Ascending aorta (tissue), 2 donors: ENCODE measurements around the gene SERPINA10. TPM values are rescaled to one million over a fixed set of nuclear protein-coding genes. Genes with fewer than 3 reads are reported as not detected.

Experiments
- DNase-seq, 2 donors: peaks; one replicate each; pipeline ENCODE4 v3.0.0-alpha.2; 2019; ENCODE audit warnings: low spot score in 2 of 2
- H3K27ac ChIP-seq, 2 donors: fragments of 200-600 bp; sonication (generic); one replicate each; pipeline ENCODE4 v1.5.1; 2016 to 2017; ENCODE audit warnings: mild to moderate bottlenecking in 1 of 2
- H3K27me3 ChIP-seq: fragments of 200-600 bp; sonication (generic); one replicate; pipeline ENCODE4 v1.5.1; 2017
- H3K36me3 ChIP-seq, 2 donors: fragments of 200-600 bp; sonication (generic); one replicate each; pipeline ENCODE4 v1.5.1; 2016
- H3K4me1 ChIP-seq, 2 donors: fragments of 200-600 bp; sonication (generic); one replicate each; pipeline ENCODE4 v1.5.1; 2016 to 2017; ENCODE audit warnings: mild to moderate bottlenecking in 1 of 2
- H3K4me3 ChIP-seq, 2 donors: fragments of 200-600 bp; sonication (generic); one replicate each; pipeline ENCODE4 v1.5.1; 2016 to 2017; ENCODE audit warnings: mild to moderate bottlenecking in 1 of 2
- H3K9me3 ChIP-seq, 2 donors: fragments of 200-600 bp; sonication (generic); one replicate each; pipeline ENCODE4 v1.5.1; 2016
- CTCF ChIP-seq, 3 experiments: fragments of 200-600 bp in 2 of 3; fragments of 450-650 bp in 1 of 3; sonication (generic) in 2 of 3; IDR thresholded peaks; one replicate each; pipeline ENCODE4 v1.5.1; 2016 to 2019; ENCODE audit warnings: antibody characterized with exemption in 3 of 3, mild to moderate bottlenecking in 1 of 3, moderate library complexity in 1 of 3
- intact Hi-C: fragments of 100-400 bp; cut with DNase I; formaldehyde crosslinking; loops from one replicate; pipeline ENCODE4 v1.15.1; 2023
- total RNA-seq: library from RNA; depleted of rRNA; stranded (reverse); fragments of >200 nt; gene quantifications from one replicate; pipeline ENCODE4 v1.1.0, GENCODE V29; 2016

Gene SERPINA10
- total RNA-seq, 1 donor from 2014 or later: not detected

DNA sequence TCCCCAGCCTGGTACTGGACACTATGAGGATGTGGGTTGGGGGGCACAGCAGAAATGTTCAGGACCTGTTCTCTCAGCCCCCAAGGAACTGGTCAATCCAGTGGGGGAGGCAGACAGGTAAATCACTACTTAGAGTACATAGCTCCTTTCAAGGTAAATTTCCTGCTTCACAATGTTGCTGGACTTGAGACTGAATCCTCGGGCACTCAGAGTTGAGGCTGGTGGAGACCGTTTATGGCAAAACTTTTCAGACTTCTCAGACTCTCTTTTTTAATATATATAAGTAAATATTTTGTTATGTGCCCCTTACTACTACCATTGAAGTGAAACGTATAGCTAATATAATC, 483 bp upstream of the SERPINA10 start:
- intact Hi-C loops: no loop called here
- Histone ChIP-seq H3K4me3 (no peak overlapping the region), H3K27me3 (no peaks in the 10 kb centered on the region), H3K27ac (no peak overlapping the region), H3K9me3 (no peaks in the 10 kb centered on the region), H3K36me3 (no peaks in the 10 kb centered on the region), H3K4me1 (no peaks in the 10 kb centered on the region)
- no peak for TF ChIP-seq CTCF (IDR thresholded peaks at IDR 0.05)
- DNase-seq: no peak

GRCh38 chr14:94292526-94292871, 569 bp downstream of the SERPINA10 start:
- Histone ChIP-seq H3K4me1 (no peaks in the 10 kb centered on the region), H3K27ac (no peak overlapping the region), H3K27me3 (no peaks in the 10 kb centered on the region), H3K36me3 (no peaks in the 10 kb centered on the region), H3K9me3 (no peaks in the 10 kb centered on the region), H3K4me3 (no peak overlapping the region)
- intact Hi-C loops: no loop called here
- DNase-seq: no peak
- TF ChIP-seq CTCF (IDR thresholded peaks at IDR 0.05): no peak

GRCh38 chr14:94291906-94292525, 1.1 kb downstream of the SERPINA10 start:
- no peak for TF ChIP-seq CTCF (IDR thresholded peaks at IDR 0.05)
- no peaks in the 10 kb centered on the region for H3K4me1 ChIP-seq
- H3K27me3 ChIP-seq: no peaks in the 10 kb centered on the region
- no peaks in the 10 kb centered on the region for H3K36me3 ChIP-seq
- intact Hi-C loops: no loop called here
- no peaks in the 10 kb centered on the region for H3K9me3 ChIP-seq
- H3K27ac ChIP-seq: no peak overlapping the region
- no peak for DNase-seq
- H3K4me3 ChIP-seq: no peak overlapping the region

GRCh38 chr14:94291159-94291905, 1.7 kb downstream of the SERPINA10 start:
- Histone ChIP-seq H3K4me1 (no peaks in the 10 kb centered on the region), H3K36me3 (no peaks in the 10 kb centered on the region)
- no peak for TF ChIP-seq CTCF (IDR thresholded peaks at IDR 0.05)

GRCh38 chr14:94290197-94290596, 2.9 kb downstream of the SERPINA10 start:
- Histone ChIP-seq H3K9me3 (no peaks in the 10 kb centered on the region), H3K27ac (no peak overlapping the region), H3K4me3 (no peak overlapping the region), H3K4me1 (no peaks in the 10 kb centered on the region), H3K36me3 (no peaks in the 10 kb centered on the region), H3K27me3 (no peaks in the 10 kb centered on the region)
- no peak for DNase-seq
- no peak for TF ChIP-seq CTCF (IDR thresholded peaks at IDR 0.05)
- intact Hi-C loops: no loop called here

More at GRCh38 chr14:94291159-94291905, 1.7 kb downstream of the SERPINA10 start:
- Histone ChIP-seq H3K27me3 (no peaks in the 10 kb centered on the region), H3K27ac (no peak overlapping the region), H3K4me3 (no peak overlapping the region), H3K9me3 (no peaks in the 10 kb centered on the region)
- no peak for DNase-seq
- intact Hi-C loops: no loop called here
